SH-SY5Y (cell line): Measurements from ENCODE around the gene C6orf15.

Experiments used
- GATA2 ChIP-seq: IDR thresholded peaks from 2 replicates; pipeline ENCODE4 v1.6.1; 2011; ENCODE audit warnings: mild to moderate bottlenecking, low read depth, low read length
- GATA3 ChIP-seq: IDR thresholded peaks from 2 replicates; pipeline ENCODE4 v1.6.1; 2011; ENCODE audit warnings: low read depth, mild to moderate bottlenecking, low read length, moderate library complexity

DNA sequence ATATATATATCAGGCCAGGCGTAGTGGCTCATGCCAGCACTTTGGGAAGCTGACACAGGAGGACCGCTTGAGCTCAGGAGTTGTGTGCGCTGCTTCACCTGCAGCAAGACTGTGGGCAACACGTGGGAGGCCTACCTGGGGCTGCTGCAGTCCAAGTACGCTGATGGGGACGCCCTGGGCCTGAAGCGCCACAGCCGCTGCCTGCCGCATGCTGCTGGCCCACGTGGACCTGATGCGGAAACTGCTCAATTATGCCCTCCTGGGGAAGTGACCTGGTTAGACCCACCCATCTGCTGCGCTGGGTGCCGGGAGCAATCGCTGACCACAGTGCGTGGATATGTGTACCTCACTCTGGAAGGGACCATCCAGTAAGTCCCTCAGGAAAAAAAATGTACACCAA is 28.3 kb upstream of the C6orf15 start:
- TF ChIP-seq GATA2 = no peak
- TF ChIP-seq GATA3 = no peak
